Skeletal muscle tissue (tissue), 4 donors: ENCODE data around the gene ST3GAL4. TPM values are rescaled to one million over a fixed set of nuclear protein-coding genes. Genes with fewer than 3 reads are reported as not detected.

Experiments used
- H3K27ac ChIP-seq: one replicate; pipeline ENCODE4 v1.7.0; 2013; ENCODE audit warnings: mild to moderate bottlenecking, low read depth, low read length, inconsistent platforms
- H3K27me3 ChIP-seq, 3 donors: one replicate each; pipeline ENCODE4 v1.7.0; 2013; ENCODE audit warnings: low read length in 3 of 3; ENCODE audit not compliant: control insufficient read depth in 3 of 3, insufficient read depth in 3 of 3
- H3K36me3 ChIP-seq, 3 donors: one replicate each; pipeline ENCODE4 v1.7.0; 2013; ENCODE audit warnings: low read length in 3 of 3; ENCODE audit not compliant: control insufficient read depth in 3 of 3, insufficient read depth in 3 of 3
- H3K4me1 ChIP-seq, 3 donors: one replicate each; pipeline ENCODE4 v1.7.0; 2013; ENCODE audit warnings: low read length in 3 of 3, mild to moderate bottlenecking in 3 of 3; ENCODE audit not compliant: control insufficient read depth in 3 of 3, insufficient read depth in 3 of 3
- H3K4me3 ChIP-seq, 3 donors: one replicate each; pipeline ENCODE4 v1.7.0; 2013; ENCODE audit warnings: low read length in 3 of 3
- H3K9ac ChIP-seq, 3 donors: one replicate each; pipeline ENCODE4 v1.7.0; 2013; ENCODE audit warnings: low read length in 3 of 3, mild to moderate bottlenecking in 3 of 3, moderate library complexity in 2 of 3, low read depth in 1 of 3
- H3K9me3 ChIP-seq, 3 donors: one replicate each; pipeline ENCODE4 v1.7.0; 2013; ENCODE audit warnings: low read length in 3 of 3; ENCODE audit not compliant: control insufficient read depth in 3 of 3
- total RNA-seq: library from RNA; depleted of rRNA; stranded (reverse); fragments of >200 nt; gene quantifications from one replicate; pipeline ENCODE4 v1.2.3, GENCODE V29; 2014
- donor health status: Osteomylitis.

ST3GAL4 gene
- total RNA-seq, 1 donor from 2014 or later, result 20.9 TPM

DNA sequence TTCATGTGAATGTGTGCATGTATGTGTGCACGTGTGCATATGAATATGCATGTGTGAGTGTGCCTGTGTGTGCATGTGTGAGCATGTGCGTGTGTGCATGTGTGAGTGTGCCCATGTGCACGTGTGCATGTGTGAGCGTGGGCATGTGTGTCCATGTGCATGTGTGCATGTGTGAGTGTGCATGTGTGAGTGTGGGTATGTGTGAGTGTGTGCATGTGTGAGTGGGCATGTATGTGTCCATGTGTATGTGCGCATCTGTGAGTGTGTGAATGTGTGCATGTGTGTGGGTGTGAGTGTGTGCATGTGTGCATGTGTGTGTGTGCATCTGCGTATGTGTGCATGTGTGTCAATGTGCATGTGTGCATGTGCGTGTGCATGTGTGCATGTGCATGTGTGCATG, 94.7 kb downstream of the ST3GAL4 start:
- Histone ChIP-seq H3K4me3 (no peak overlapping the region), H3K36me3 (no peaks in the 10 kb centered on the region), H3K4me1 (no peaks in the 10 kb centered on the region), H3K9ac (no peak overlapping the region), H3K27me3 (peaks cover 8 to 22% (median 9%) of the 10 kb centered on the region in 3 donors), H3K27ac (no peak overlapping the region), H3K9me3 (peaks cover 0 to 2% (median 0%) of the 10 kb centered on the region in 3 donors)

DNA sequence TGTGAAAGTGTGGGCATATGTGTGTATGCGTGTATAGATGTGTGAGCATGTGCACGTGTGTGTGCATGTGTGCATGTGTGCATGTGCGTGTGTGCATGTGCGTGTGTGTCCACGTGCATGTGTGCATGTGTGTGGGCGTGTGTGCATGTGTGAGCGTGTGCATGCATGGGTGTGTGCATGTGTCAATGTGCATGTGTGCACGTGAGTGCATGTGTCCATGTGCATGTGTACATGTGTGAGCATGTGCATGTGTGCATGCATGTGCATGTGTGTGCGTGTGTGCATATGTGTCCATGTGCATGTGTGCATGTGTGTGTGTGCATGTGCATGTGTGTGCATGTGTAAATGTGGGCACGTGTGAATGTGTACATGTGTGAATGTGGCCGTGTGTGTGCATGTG, 95.3 kb downstream of the ST3GAL4 start:
- H3K9me3 ChIP-seq, result peaks cover 0 to 2% (median 0%) of the 10 kb centered on the region in 3 donors
- no peaks in the 10 kb centered on the region for H3K36me3 ChIP-seq
- no peak overlapping the region for H3K4me3 ChIP-seq

DNA sequence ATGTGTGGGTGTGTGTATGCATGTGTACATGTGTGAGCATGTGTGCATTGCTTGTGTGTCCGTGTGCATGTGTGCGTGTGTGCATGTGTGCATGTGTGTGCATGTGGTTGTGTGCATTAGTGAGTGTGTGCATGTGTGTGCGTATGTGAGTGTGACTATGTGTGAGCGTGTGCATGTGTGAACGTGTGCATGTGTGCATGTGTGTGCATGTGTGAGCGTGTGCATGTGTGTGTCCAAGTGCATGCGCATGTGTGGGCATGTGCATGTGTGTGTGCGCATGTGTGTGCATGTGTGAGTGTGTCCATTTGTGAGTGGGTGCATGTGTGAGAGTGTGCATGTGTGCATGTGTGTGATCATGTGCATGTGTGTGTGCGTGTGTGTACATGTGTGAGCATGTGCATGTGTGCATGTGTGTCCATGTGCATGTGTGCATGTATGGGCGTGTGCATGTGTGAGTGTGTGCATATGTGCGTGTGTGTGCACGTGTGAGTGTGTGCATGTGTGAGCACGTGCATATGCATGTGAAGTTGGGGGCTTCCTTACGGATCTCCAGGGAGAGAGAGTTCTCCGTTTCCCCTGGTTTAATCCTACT, 95.8 kb downstream of the ST3GAL4 start:
- no peaks in the 10 kb centered on the region for H3K4me1 ChIP-seq
- peaks cover 8 to 23% (median 9%) of the 10 kb centered on the region in 3 donors for H3K27me3 ChIP-seq

More for the DNA sequence above, 95.3 kb downstream of the ST3GAL4 start:
- Histone ChIP-seq H3K27me3 (peaks cover 8 to 23% (median 9%) of the 10 kb centered on the region in 3 donors), H3K4me1 (no peaks in the 10 kb centered on the region), H3K27ac (no peak overlapping the region), H3K9ac (peak overlapping the region in 1 of 3 donors; percentile 33)

DNA sequence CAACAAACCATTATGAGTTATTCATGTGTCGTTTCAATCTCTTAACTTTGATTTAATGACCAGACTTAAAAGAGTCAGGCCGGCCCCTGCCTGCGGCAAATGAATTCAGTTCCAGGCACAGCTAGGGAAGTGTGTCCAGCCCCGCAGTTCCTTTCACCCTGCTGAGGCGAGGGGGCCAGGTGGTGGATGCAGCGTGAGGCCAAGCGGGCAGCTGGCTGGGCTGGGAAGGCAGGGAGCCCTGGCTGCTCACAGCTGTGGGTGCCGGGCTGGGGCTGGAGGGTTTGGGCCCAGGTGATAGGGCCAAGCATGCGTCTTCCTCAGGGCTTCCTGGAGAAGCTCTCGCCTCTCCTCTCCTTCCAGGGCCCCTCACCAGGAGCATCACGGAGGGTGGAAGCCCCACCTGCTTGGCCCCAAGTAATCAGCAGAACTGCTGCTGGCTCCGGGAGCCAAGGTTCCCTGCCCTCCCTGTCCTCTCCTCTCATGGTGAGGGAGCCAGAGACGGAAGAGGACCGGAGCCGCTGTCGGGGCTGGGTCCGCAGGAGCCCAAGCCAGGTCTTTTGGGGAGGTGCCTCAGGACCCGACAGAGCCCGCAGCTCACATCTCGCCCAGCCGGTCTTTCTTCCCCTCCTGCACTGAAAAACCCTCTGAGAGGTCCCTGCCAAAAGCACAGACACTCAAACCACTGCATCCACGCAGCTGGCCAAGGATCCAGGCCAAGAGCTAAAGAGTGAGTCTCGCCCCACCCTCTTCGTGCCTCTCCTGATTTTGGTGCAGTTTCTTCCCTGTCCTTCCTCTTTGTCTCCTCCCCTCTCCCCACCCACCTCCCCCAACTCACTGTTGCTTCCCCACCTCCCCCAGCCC, 97.0 kb downstream of the ST3GAL4 start:
- Histone ChIP-seq H3K4me3 (no peak overlapping the region), H3K4me1 (no peaks in the 10 kb centered on the region), H3K27me3 (peaks cover 8 to 23% (median 9%) of the 10 kb centered on the region in 3 donors), H3K9me3 (peaks cover 0 to 2% (median 0%) of the 10 kb centered on the region in 3 donors), H3K36me3 (no peaks in the 10 kb centered on the region), H3K27ac (no peak overlapping the region), H3K9ac (no peak overlapping the region)

More for the DNA sequence above, 95.8 kb downstream of the ST3GAL4 start:
- Histone ChIP-seq H3K9me3 (peaks cover 0 to 2% (median 0%) of the 10 kb centered on the region in 3 donors), H3K36me3 (no peaks in the 10 kb centered on the region), H3K4me3 (no peak overlapping the region), H3K27ac (no peak overlapping the region), H3K9ac (peak overlapping the region in 1 of 3 donors; percentile 33)

DNA sequence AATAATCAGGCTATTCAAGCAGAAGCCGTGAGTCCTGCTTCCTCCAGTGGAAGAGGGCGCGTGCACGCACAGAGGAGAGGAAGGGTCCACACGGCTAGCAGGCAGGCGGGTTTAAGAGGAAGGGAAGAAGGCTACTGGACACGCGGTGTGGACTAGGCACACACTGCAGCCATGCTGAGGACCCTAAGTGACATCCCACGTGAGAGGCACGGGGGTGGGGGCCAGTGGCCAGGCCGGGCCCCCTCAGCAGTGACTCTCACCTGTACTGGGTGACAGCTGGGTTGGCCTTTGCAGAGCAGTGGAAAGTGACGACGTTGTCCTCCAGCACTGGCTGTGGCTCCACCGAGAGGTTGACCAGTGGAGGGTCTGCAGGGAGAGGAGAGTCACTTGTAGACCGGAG, 100.6 kb downstream of the ST3GAL4 start:
- no peaks in the 10 kb centered on the region for H3K4me1 ChIP-seq
- no peak overlapping the region for H3K9ac ChIP-seq
- H3K36me3 ChIP-seq, result no peaks in the 10 kb centered on the region
- no peak overlapping the region for H3K27ac ChIP-seq
- H3K9me3 ChIP-seq, result no peaks in the 10 kb centered on the region
- peaks cover 9 to 23% (median 10%) of the 10 kb centered on the region in 3 donors for H3K27me3 ChIP-seq
- H3K4me3 ChIP-seq, result no peak overlapping the region

DNA sequence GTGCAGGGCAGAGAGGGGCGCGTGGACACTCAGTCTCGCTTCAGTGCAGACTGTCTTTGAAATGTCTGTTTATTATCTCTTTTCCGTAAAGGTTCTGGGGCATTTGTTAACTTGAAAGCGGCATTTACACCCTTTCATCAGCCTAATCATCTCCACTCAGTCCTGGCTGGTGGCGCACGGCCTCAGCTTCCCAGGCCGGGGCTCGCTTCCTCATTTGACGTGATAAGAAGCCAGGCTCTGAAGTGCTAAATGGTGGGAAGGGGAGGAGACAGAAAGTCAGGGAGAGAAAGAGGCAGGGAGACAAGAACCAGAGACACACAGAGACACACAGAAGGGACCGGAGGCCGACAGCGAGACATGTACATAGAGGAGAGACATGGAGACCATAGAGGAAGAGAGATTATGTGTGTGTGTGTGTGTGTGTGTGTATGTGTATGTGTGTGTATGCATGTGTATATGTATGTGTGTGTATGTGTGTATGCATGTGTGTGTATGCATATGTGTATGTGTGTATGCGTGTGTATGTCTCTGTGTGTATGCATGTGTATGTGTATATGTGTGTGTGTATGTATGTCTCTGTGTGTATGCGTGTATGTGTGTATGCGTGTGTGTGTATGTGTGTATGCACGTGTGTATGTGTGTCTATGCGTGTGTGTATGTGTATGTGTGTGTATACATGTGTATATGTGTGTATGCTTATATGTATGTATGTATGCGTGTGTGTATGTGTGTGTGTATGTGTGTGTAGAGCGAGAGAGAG, 101.5 kb downstream of the ST3GAL4 start:
- H3K27ac ChIP-seq, result no peak overlapping the region
- no peak overlapping the region for H3K4me3 ChIP-seq
- no peak overlapping the region for H3K9ac ChIP-seq
- H3K4me1 ChIP-seq, result no peaks in the 10 kb centered on the region
- H3K27me3 ChIP-seq, result peaks cover 9 to 23% (median 10%) of the 10 kb centered on the region in 3 donors
- no peaks in the 10 kb centered on the region for H3K9me3 ChIP-seq
- no peaks in the 10 kb centered on the region for H3K36me3 ChIP-seq

DNA sequence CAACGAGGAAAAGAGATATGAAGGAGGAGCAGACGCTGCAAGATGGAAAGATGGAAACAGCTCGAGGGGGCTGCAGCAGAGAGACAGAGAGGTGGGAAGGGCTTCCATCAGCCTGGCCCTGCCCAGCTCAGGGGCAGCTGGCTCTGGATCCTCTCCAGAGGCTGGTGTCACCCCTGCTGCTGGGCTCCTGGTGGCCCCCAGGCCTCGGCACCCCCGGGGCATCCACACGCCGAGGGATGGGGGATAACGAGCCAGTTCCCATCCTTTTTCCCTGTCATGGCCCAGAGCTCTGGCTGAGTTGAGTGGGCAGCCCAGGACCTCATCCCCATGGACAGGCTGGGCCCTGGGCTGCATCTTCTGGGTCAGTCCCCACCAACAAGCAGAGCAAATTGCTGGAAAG, 102.3 kb downstream of the ST3GAL4 start:
- H3K36me3 ChIP-seq, result no peaks in the 10 kb centered on the region
- no peaks in the 10 kb centered on the region for H3K4me1 ChIP-seq
- no peak overlapping the region for H3K27ac ChIP-seq
- H3K27me3 ChIP-seq, result peaks cover 5 to 15% (median 5%) of the 10 kb centered on the region in 3 donors
- no peak overlapping the region for H3K9ac ChIP-seq
- no peak overlapping the region for H3K4me3 ChIP-seq
- H3K9me3 ChIP-seq, result no peaks in the 10 kb centered on the region

DNA sequence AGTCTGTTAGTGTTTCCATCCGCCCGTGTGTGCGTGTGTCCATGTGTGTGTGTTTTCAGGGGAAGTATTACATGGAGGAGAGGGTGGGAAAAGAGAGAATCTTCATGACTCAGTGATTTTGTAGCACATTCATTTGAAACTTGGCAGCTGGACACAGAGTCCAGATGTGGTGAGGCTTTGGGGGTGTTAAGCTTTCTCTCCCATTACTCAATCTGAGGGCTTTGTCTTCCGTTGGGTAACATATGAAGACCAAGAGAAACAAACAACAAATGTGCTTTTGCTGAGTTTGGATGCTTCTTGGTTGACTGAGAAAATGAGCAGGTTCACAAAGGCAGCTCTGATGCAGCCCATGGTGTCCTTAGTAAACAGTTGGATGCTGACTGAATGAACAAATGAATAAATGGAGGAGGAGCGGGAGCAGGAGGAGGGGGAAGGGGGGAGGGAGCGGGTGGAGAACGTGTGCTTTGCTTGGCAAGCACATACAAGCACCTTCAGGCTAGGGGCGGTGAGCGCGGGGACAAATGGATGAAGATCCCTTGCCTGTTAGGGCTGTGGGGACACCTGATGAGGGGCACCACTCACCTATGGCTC, 104.3 kb downstream of the ST3GAL4 start:
- peaks cover 0 to 4% (median 3%) of the 10 kb centered on the region in 3 donors for H3K27me3 ChIP-seq
- no peak overlapping the region for H3K9ac ChIP-seq
- no peaks in the 10 kb centered on the region for H3K4me1 ChIP-seq
- H3K4me3 ChIP-seq, result no peak overlapping the region
- H3K27ac ChIP-seq, result no peak overlapping the region
- H3K9me3 ChIP-seq, result peaks cover 0 to 2% (median 0%) of the 10 kb centered on the region in 3 donors
- H3K36me3 ChIP-seq, result no peaks in the 10 kb centered on the region

DNA sequence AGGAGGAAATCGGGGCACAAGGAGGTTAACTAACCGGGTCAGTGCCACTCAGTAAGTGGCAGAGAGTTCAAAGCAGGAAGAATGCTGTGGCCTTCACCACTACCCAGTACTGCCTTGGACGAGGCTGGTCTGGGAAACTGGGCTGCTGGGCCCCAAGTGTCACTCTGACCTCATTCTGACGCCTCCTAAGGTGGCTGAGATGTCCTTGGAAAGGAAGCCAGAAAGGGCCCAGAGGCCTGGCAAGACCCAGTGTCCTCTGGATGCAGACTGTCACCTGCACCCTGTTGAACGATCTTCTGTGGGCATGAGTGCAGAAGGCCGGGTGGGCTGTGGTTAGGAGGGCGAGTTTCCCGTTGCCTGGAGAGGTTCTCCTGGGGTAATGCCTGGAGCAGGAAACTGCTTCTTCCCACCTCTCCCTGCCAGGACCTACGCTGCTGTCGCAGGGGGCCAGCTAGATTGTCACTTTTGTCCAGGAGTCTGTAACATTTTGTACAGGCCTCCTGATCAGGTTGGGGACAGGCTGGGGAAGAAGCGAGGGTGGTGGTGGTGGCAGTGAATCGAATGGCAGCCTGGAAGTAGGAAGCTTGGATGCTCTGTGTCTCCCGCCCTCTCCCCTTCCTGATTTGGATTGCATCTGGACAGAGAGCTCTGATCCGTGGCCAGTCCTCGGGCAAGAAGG, 105.1 kb downstream of the ST3GAL4 start:
- H3K27ac ChIP-seq, result no peak overlapping the region
- peaks cover 0 to 2% (median 0%) of the 10 kb centered on the region in 3 donors for H3K9me3 ChIP-seq
- H3K27me3 ChIP-seq, result peaks cover 0 to 3% (median 0%) of the 10 kb centered on the region in 3 donors
- H3K36me3 ChIP-seq, result no peaks in the 10 kb centered on the region
- no peak overlapping the region for H3K9ac ChIP-seq
- no peak overlapping the region for H3K4me3 ChIP-seq
- H3K4me1 ChIP-seq, result peaks cover 0 to 1% (median 0%) of the 10 kb centered on the region in 3 donors
